H1 (cell line): Measurements from ENCODE around the gene CAPN14. TPM values are rescaled to one million over a fixed set of nuclear protein-coding genes. Genes with fewer than 3 reads are reported as not detected.

Source experiments
- CTCF ChIA-PET: fragments of 300-600 bp; sonication (Branson Sonifier 250); formaldehyde crosslinking; loops from one replicate; lab custom pipeline; 2021; ENCODE audit not compliant: partially characterized antibody; lab: Charles Lee
- POLR2A ChIA-PET: fragments of 300-600 bp; sonication (Branson Sonifier 250); formaldehyde crosslinking; loops from one replicate; lab custom pipeline; 2021; ENCODE audit warnings: inconsistent platforms; ENCODE audit not compliant: partially characterized antibody; lab: Charles Lee
- DNase-seq, 2 experiments: peaks; one replicate each; pipeline versions ENCODE4 v3.0.0 to v3.0.0-alpha.2; 2010 to 2022; ENCODE audit warnings: low spot score in 2 of 2, low read depth in 1 of 2, mixed read lengths in 1 of 2
- FAIRE-seq: peaks from 2 replicates; lab custom pipeline; 2011; peaks lifted over from hg19 to GRCh38; lab: Jason Lieb, UNC
- H2AFZ ChIP-seq: 2 replicates; pipeline ENCODE4 v1.8.1; 2012; ENCODE audit warnings: low read length, inconsistent platforms
- H2AK5ac ChIP-seq: 2 replicates; pipeline ENCODE4 v1.6.1; 2013; ENCODE audit warnings: low read depth, low read length
- H2BK120ac ChIP-seq: replicated peaks from 2 replicates; pipeline ENCODE3; 2013; ENCODE audit warnings: low read depth, low read length, inconsistent platforms
- H2BK12ac ChIP-seq: 2 replicates; pipeline ENCODE4 v1.6.1; 2013; ENCODE audit warnings: low read depth, low read length
- H2BK15ac ChIP-seq: 2 replicates; pipeline ENCODE4 v1.6.1; 2013; ENCODE audit warnings: low read length
- H2BK20ac ChIP-seq: 2 replicates; pipeline ENCODE4 v1.6.1; 2013; ENCODE audit warnings: low read length
- H2BK5ac ChIP-seq: 2 replicates; pipeline ENCODE4 v1.6.1; 2013; ENCODE audit warnings: low read depth, low read length
- H3K14ac ChIP-seq: 2 replicates; pipeline ENCODE4 v1.6.1; 2013; ENCODE audit warnings: inconsistent platforms; ENCODE audit not compliant: insufficient read length
- H3K18ac ChIP-seq: 2 replicates; pipeline ENCODE4 v1.6.1; 2013; ENCODE audit warnings: low read length; ENCODE audit errors: extremely low read depth
- H3K23ac ChIP-seq: 2 replicates; pipeline ENCODE4 v1.6.1; 2013; ENCODE audit warnings: inconsistent platforms; ENCODE audit not compliant: insufficient read length
- H3K23me2 ChIP-seq: 2 replicates; pipeline ENCODE4 v1.6.1; 2013; ENCODE audit warnings: low read depth, low read length
- H3K27ac ChIP-seq: 2 replicates; pipeline ENCODE4 v1.6.1; 2011; ENCODE audit warnings: low read depth, low read length, inconsistent platforms
- H3K27me3 ChIP-seq, 4 experiments: replicated peaks in 1 of 4; 1 replicate in 1 of 4; 2 replicates in 3 of 4; pipeline versions ENCODE4 v1.6.1 to v1.8.1; 2011 to 2013; ENCODE audit warnings: low read length in 3 of 4, mild to moderate bottlenecking in 3 of 4, inconsistent platforms in 2 of 4, mixed read lengths in 2 of 4, moderate library complexity in 1 of 4; ENCODE audit not compliant: control insufficient read depth in 3 of 4, insufficient read depth in 3 of 4; ENCODE audit errors: extremely low read depth in 1 of 4
- H3K36me3 ChIP-seq, 4 experiments: 2 replicates each; pipeline versions ENCODE4 v1.6.1 to v1.8.1; 2011 to 2013; ENCODE audit warnings: mild to moderate bottlenecking in 4 of 4, low read length in 3 of 4, moderate library complexity in 2 of 4, control low read depth in 1 of 4, inconsistent platforms in 1 of 4; ENCODE audit not compliant: insufficient read depth in 4 of 4, control insufficient read depth in 2 of 4
- H3K4ac ChIP-seq: replicated peaks from 2 replicates; pipeline ENCODE3; 2013; ENCODE audit warnings: low read length, low read depth, mixed read lengths, inconsistent platforms; ENCODE audit not compliant: insufficient read length
- H3K4me1 ChIP-seq, 4 experiments: replicated peaks in 1 of 4; 1 replicate in 1 of 4; 2 replicates in 3 of 4; pipeline versions ENCODE4 v1.6.1 to v1.8.1; 2011 to 2013; ENCODE audit warnings: low read length in 3 of 4, inconsistent platforms in 2 of 4, mixed read lengths in 1 of 4; ENCODE audit not compliant: insufficient read depth in 4 of 4, control insufficient read depth in 3 of 4
- H3K4me2 ChIP-seq, 2 experiments: 2 replicates each; pipeline versions ENCODE4 v1.6.1 to v1.8.1; 2011 to 2013; ENCODE audit warnings: low read depth in 2 of 2, low read length in 2 of 2, control low read depth in 1 of 2, inconsistent platforms in 1 of 2, mild to moderate bottlenecking in 1 of 2; ENCODE audit not compliant: insufficient read depth in 1 of 2
- H3K4me3 ChIP-seq, 4 experiments: fragments of 200-600, 300-600 bp in 1 of 4; sonication (generic), shearing (Covaris generic), sonication (Bioruptor Twin) in 1 of 4; 2 replicates each; pipeline versions ENCODE4 v1.5.1 to v1.8.1; 2011 to 2016; ENCODE audit warnings: low read length in 4 of 4, low read depth in 3 of 4, control low read depth in 2 of 4, inconsistent platforms in 2 of 4, mild to moderate bottlenecking in 2 of 4, mixed read lengths in 1 of 4, moderate library complexity in 1 of 4; ENCODE audit not compliant: insufficient read depth in 2 of 4; ENCODE audit errors: extremely low read depth in 1 of 4
- H3K56ac ChIP-seq: replicated peaks from 2 replicates; pipeline ENCODE3; 2013; ENCODE audit warnings: low read depth, mild to moderate bottlenecking, mixed read lengths, low read length, inconsistent platforms; ENCODE audit not compliant: insufficient read length
- H3K79me1 ChIP-seq: 2 replicates; pipeline ENCODE4 v1.6.1; 2013; ENCODE audit warnings: low read depth, low read length, control low read depth
- H3K79me2 ChIP-seq, 2 experiments: 2 replicates each; pipeline versions ENCODE4 v1.6.1 to v1.8.1; 2012 to 2013; ENCODE audit warnings: low read length in 2 of 2, mild to moderate bottlenecking in 2 of 2, inconsistent platforms in 1 of 2; ENCODE audit not compliant: insufficient read depth in 2 of 2, control insufficient read depth in 1 of 2
- H3K9ac ChIP-seq, 4 experiments: replicated peaks in 1 of 4; 1 replicate in 1 of 4; 2 replicates in 3 of 4; pipeline versions ENCODE4 v1.6.1 to v1.8.1; 2011 to 2013; ENCODE audit warnings: low read depth in 3 of 4, low read length in 3 of 4, control low read depth in 2 of 4, mild to moderate bottlenecking in 2 of 4, moderate library complexity in 2 of 4, inconsistent platforms in 1 of 4; ENCODE audit errors: extremely low read depth in 1 of 4
- H3K9me3 ChIP-seq, 2 experiments: 2 replicates each; pipeline versions ENCODE4 v1.6.1 to v1.8.1; 2012 to 2013; ENCODE audit warnings: mild to moderate bottlenecking in 2 of 2, moderate library complexity in 2 of 2, control low read depth in 1 of 2, inconsistent platforms in 1 of 2, low read depth in 1 of 2, low read length in 1 of 2, mixed read lengths in 1 of 2; ENCODE audit not compliant: insufficient read depth in 2 of 2
- H4K20me1 ChIP-seq, 2 experiments: replicated peaks in 1 of 2; 2 replicates each; pipeline versions ENCODE3 to v1.8.1; 2011 to 2013; ENCODE audit warnings: inconsistent platforms in 2 of 2, low read length in 2 of 2, mild to moderate bottlenecking in 1 of 2; ENCODE audit not compliant: insufficient read depth in 2 of 2, control insufficient read depth in 1 of 2
- H4K5ac ChIP-seq: 2 replicates; pipeline ENCODE4 v1.6.1; 2013; ENCODE audit warnings: low read length, low read depth, mixed read lengths, inconsistent platforms; ENCODE audit not compliant: insufficient read length
- H4K8ac ChIP-seq: 2 replicates; pipeline ENCODE4 v1.8.0; 2013; ENCODE audit warnings: mild to moderate bottlenecking, moderate library complexity, low read length, inconsistent platforms; ENCODE audit not compliant: insufficient read depth; ENCODE audit errors: extremely low read depth
- H4K91ac ChIP-seq: replicated peaks from 2 replicates; pipeline ENCODE3; 2013; ENCODE audit warnings: low read length, mixed read lengths, inconsistent platforms; ENCODE audit not compliant: insufficient read length
- BRCA1 ChIP-seq: IDR thresholded peaks from 2 replicates; pipeline ENCODE4 v1.6.1; 2012; ENCODE audit warnings: low read depth, low read length, improper control_type of control experiment
- CBX5 ChIP-seq: fragments of 300-800, 300-1000 bp; sonication (generic); IDR thresholded peaks from 2 replicates; pipeline ENCODE4 v1.7.1; 2016; ENCODE audit warnings: antibody characterized with exemption, low read length, low read depth
- CHD1 ChIP-seq: IDR thresholded peaks from 2 replicates; pipeline ENCODE4 v1.6.1; 2012; ENCODE audit warnings: low read depth, low read length, improper control_type of control experiment
- CREB1 ChIP-seq: IDR thresholded peaks from 2 replicates; pipeline ENCODE4 v1.6.1; 2012; ENCODE audit warnings: inconsistent platforms
- CTBP2 ChIP-seq: IDR thresholded peaks from 2 replicates; pipeline ENCODE4 v1.7.0; 2011; ENCODE audit warnings: borderline replicate concordance, mild to moderate bottlenecking, moderate library complexity, mixed read lengths, low read length; ENCODE audit not compliant: insufficient read depth, insufficient read length
- EGR1 ChIP-seq: IDR thresholded peaks from 2 replicates; pipeline ENCODE4 v1.6.1; 2011; ENCODE audit warnings: low read depth, low read length, borderline replicate concordance
- JUN ChIP-seq: IDR thresholded peaks from 2 replicates; pipeline ENCODE4 v1.6.1; 2011; ENCODE audit warnings: low read depth, mild to moderate bottlenecking, improper control_type of control experiment, low read length
- NRF1 ChIP-seq: IDR thresholded peaks from 2 replicates; pipeline ENCODE4 v1.6.1; 2011; ENCODE audit warnings: mild to moderate bottlenecking, low read depth, low read length, improper control_type of control experiment
- POLR2AphosphoS5 ChIP-seq: IDR thresholded peaks from 2 replicates; pipeline ENCODE4 v1.6.1; 2011; ENCODE audit warnings: low read depth, low read length
- RAD21 ChIP-seq, 2 experiments: IDR thresholded peaks in 1 of 2; conservative IDR thresholded peaks in 1 of 2; 2 replicates each; pipeline ENCODE4 v1.6.1; 2011; ENCODE audit warnings: low read depth in 2 of 2, low read length in 2 of 2, improper control_type of control experiment in 1 of 2, inconsistent platforms in 1 of 2, mild to moderate bottlenecking in 1 of 2, moderate library complexity in 1 of 2
- RFX5 ChIP-seq: IDR thresholded peaks from 2 replicates; pipeline ENCODE4 v1.6.1; 2011; ENCODE audit warnings: low read depth, low read length, improper control_type of control experiment, borderline replicate concordance
- RNF2 ChIP-seq: fragments of 200-900, 300-1000 bp; sonication (generic); IDR thresholded peaks from 2 replicates; pipeline ENCODE4 v1.7.1; 2016; ENCODE audit warnings: borderline replicate concordance, low read depth, mild to moderate bottlenecking, antibody characterized with exemption, low read length; ENCODE audit not compliant: poor library complexity, severe bottlenecking; ENCODE audit errors: missing control alignments
- RXRA ChIP-seq: IDR thresholded peaks from 2 replicates; pipeline ENCODE4 v1.6.1; 2011; ENCODE audit warnings: low read depth, mild to moderate bottlenecking, low read length, moderate library complexity; ENCODE audit not compliant: insufficient read depth
- WGBS, 2 experiments: shearing (Covaris generic) in 1 of 2; methylation state at CpG; one replicate each; pipeline versions ENCODE4 v1.1.6 to v1.1.7; 2013 to 2015; ENCODE audit warnings: low lambda C conversion rate in 2 of 2, mixed read lengths in 2 of 2, inconsistent platforms in 1 of 2, low coverage in 1 of 2, missing lambda C conversion rate in 1 of 2; ENCODE audit not compliant: insufficient replicate concordance in 2 of 2, insufficient coverage in 1 of 2, insufficient read length in 1 of 2; ENCODE audit errors: extremely low coverage in 1 of 2, missing lambda C conversion rate in 1 of 2; 5-methylcytosine and 5-hydroxymethylcytosine counted together
- polyA plus RNA-seq, 7 experiments: library from polyadenylated mRNA; depleted of rRNA in 3 of 7; stranded (reverse) in 5 of 7; unstranded in 2 of 7; fragments of >200 nt in 5 of 7; fragments of 200-250 nt in 2 of 7; gene quantifications; 1 replicate in 5 of 7; 2 replicates in 1 of 7; 4 replicates in 1 of 7; pipeline versions ENCODE4 v1.2.1 to v1.2.3, GENCODE V29; 2011 to 2013; ENCODE audit warnings: missing spikeins in 2 of 7, mixed read lengths in 2 of 7
- total RNA-seq: library from RNA; stranded (reverse); fragmentation: NEBNext Ultra II Directional; extraction: Animal tissue kit (Norgen Biotek cat#: 25700); gene quantifications from 2 replicates; pipeline ENCODE4 v1.2.1, GENCODE V29; 2021

The CAPN14 gene
- total and polyA plus RNA-seq, 2 of the 8 experiments (the other 6 are each of a cell fraction or from before 2014, with no cell fraction given), result 0.07 TPM; not detected in 1

DNA sequence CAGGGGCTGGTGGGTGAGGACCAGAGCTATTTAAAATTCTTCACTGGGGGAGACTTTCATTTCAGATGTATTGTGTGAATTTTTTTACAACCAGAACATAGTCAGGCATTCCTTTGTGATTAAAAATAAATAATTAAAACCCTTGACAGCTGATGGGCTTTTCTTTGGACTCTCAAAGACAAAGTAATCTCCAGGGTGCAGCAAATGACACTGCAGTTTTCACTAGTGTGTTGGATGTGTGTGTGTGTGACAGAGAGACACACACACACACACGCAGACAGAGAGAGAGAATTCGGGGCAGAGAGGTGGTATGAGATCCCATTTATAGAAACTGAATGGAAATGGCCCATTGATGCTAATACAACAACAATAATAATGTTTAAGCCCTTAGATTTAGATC is 68.8 kb downstream of the CAPN14 start:
- no peaks in the 10 kb centered on the region for H3K79me1 ChIP-seq
- H3K4me2 ChIP-seq, result no peak overlapping the region
- H3K27ac ChIP-seq, result no peak overlapping the region
- H2BK120ac ChIP-seq, result no peak overlapping the region
- H3K4me1 ChIP-seq, result peaks cover 0 to 3% (median 0%) of the 10 kb centered on the region in 4 experiments; a peak in 1 of 7 replicates
- H2AFZ ChIP-seq, result no peak overlapping the region
- H4K5ac ChIP-seq, result no peak overlapping the region
- H4K8ac ChIP-seq, result no peak overlapping the region
- no peak overlapping the region for H3K4ac ChIP-seq
- no peak overlapping the region for H2AK5ac ChIP-seq
- no peak overlapping the region for H3K56ac ChIP-seq
- no peak overlapping the region for H2BK15ac ChIP-seq
- no peak overlapping the region for H3K14ac ChIP-seq
- H2BK12ac ChIP-seq, result no peak overlapping the region
- H4K91ac ChIP-seq, result no peak overlapping the region
- H3K23me2 ChIP-seq, result no peaks in the 10 kb centered on the region
- ChIA-PET CTCF (interaction anchor here (1.2 to 5.0 kb wide), 2 partner anchors 10 to 95 kb away, joined by 3 to 40 read pairs; partner anchors contain the start of gene GALNT14), POLR2A (no interaction called here)
- H3K9ac ChIP-seq, result no peak overlapping the region
- no peak overlapping the region for H3K18ac ChIP-seq
- no peaks in the 10 kb centered on the region; a peak in 1 of 4 replicates for H3K9me3 ChIP-seq
- no peaks in the 10 kb centered on the region; a peak in 2 of 7 replicates for H3K27me3 ChIP-seq
- WGBS, 2 experiments, result 78% methylated on average over 2 of the region's 2 CpGs; no CpG with 5 or more reads in 1 of the 2 experiments
- no peaks in the 10 kb centered on the region for H3K79me2 ChIP-seq
- no peaks in the 10 kb centered on the region for H4K20me1 ChIP-seq
- H3K4me3 ChIP-seq, result no peak overlapping the region
- FAIRE-seq (no peak), DNase-seq (no peak)
- no peak overlapping the region for H2BK5ac ChIP-seq
- H3K23ac ChIP-seq, result no peak overlapping the region
- no peaks in the 10 kb centered on the region for H3K36me3 ChIP-seq
- H2BK20ac ChIP-seq, result no peak overlapping the region
- TF ChIP-seq RXRA (no peak), POLR2AphosphoS5 (no peak), RNF2 (no peak), CREB1 (no peak), RAD21 (IDR thresholded peaks at IDR 0.05 in 1 of 2, conservative IDR thresholded peaks at IDR 0.05 in 1 of 2; ENCODE audit: low read depth in 2 of 2, low read length in 2 of 2) (no peak), CBX5 (no peak), JUN (no peak), EGR1 (no peak), RFX5 (no peak), CHD1 (no peak), CTBP2 (no peak), NRF1 (no peak), BRCA1 (no peak)
